Measurements from ENCODE around the gene TSPAN12.

TSPAN12 gene

GRCh38 chr7:120832803-120833202 is 25.1 kb downstream of the TSPAN12 start:
- TF ChIP-seq PPARA (CRISPR knock-in tag; IDR thresholded peaks at IDR 0.05; ENCODE audit: borderline replicate concordance) (no peak), ARNTL (CRISPR knock-in tag; IDR thresholded peaks at IDR 0.05; ENCODE audit: borderline replicate concordance, low read depth) (no peak), CREB5 (CRISPR knock-in tag; IDR thresholded peaks at IDR 0.05; ENCODE audit: low read depth) (no peak), TOX (CRISPR knock-in tag; IDR thresholded peaks at IDR 0.05; ENCODE audit: borderline replicate concordance) (no peak), ZNF70 (CRISPR knock-in tag; IDR thresholded peaks at IDR 0.05) (no peak), PATZ1 (CRISPR knock-in tag; IDR thresholded peaks at IDR 0.05; ENCODE audit: borderline replicate concordance) (no peak), OSR1 (CRISPR knock-in tag; IDR thresholded peaks at IDR 0.05) (no peak), GLIS3 (CRISPR knock-in tag; IDR thresholded peaks at IDR 0.05) (no peak), ESRRG (CRISPR knock-in tag; IDR thresholded peaks at IDR 0.05) (no peak), ZFP30 (CRISPR knock-in tag; IDR thresholded peaks at IDR 0.05) (no peak), SNAI2 (CRISPR knock-in tag; IDR thresholded peaks at IDR 0.05) (no peak), ZNF8 (CRISPR knock-in tag; IDR thresholded peaks at IDR 0.05) (no peak), BACH2 (CRISPR knock-in tag; IDR thresholded peaks at IDR 0.05; ENCODE audit: borderline replicate concordance) (no peak), CSRNP3 (CRISPR knock-in tag; IDR thresholded peaks at IDR 0.05) (no peak), ISL1 (CRISPR knock-in tag; IDR thresholded peaks at IDR 0.05) (no peak)

GRCh38 chr7:120831260-120831659 is 26.7 kb downstream of the TSPAN12 start:
- no peak for TF ChIP-seq RARB (CRISPR knock-in tag; IDR thresholded peaks at IDR 0.05)
- TF ChIP-seq CREB5 (CRISPR knock-in tag; IDR thresholded peaks at IDR 0.05; ENCODE audit: low read depth) = no peak
- no peak for TF ChIP-seq CSDC2 (CRISPR knock-in tag; IDR thresholded peaks at IDR 0.05)
- TF ChIP-seq ZC3H10 (CRISPR knock-in tag; IDR thresholded peaks at IDR 0.05) = no peak
- TF ChIP-seq PPARA (CRISPR knock-in tag; IDR thresholded peaks at IDR 0.05; ENCODE audit: borderline replicate concordance) = no peak
- TF ChIP-seq BACH2 (CRISPR knock-in tag; IDR thresholded peaks at IDR 0.05; ENCODE audit: borderline replicate concordance) = no peak
- no peak for TF ChIP-seq PATZ1 (CRISPR knock-in tag; IDR thresholded peaks at IDR 0.05; ENCODE audit: borderline replicate concordance)
- no peak for TF ChIP-seq GLIS3 (CRISPR knock-in tag; IDR thresholded peaks at IDR 0.05)
- no peak for TF ChIP-seq ZNF565 (CRISPR knock-in tag; conservative IDR thresholded peaks at IDR 0.05; ENCODE audit: low read depth)
- TF ChIP-seq SNAI2 (CRISPR knock-in tag; IDR thresholded peaks at IDR 0.05) = no peak
- no peak for TF ChIP-seq ZFP30 (CRISPR knock-in tag; IDR thresholded peaks at IDR 0.05)
- no peak for TF ChIP-seq POU6F1 (CRISPR knock-in tag; IDR thresholded peaks at IDR 0.05; ENCODE audit: borderline replicate concordance, low read depth)
- TF ChIP-seq ARNTL (CRISPR knock-in tag; IDR thresholded peaks at IDR 0.05; ENCODE audit: borderline replicate concordance, low read depth) = no peak
- ATAC-seq = no peak

More at GRCh38 chr7:120832803-120833202, 25.1 kb downstream of the TSPAN12 start:
- ATAC-seq = no peak

GRCh38 chr7:120829487-120829886 is 28.5 kb downstream of the TSPAN12 start:
- no peak for TF ChIP-seq CSRNP3 (CRISPR knock-in tag; IDR thresholded peaks at IDR 0.05)
- TF ChIP-seq TCF4 (CRISPR knock-in tag; IDR thresholded peaks at IDR 0.05; ENCODE audit: borderline replicate concordance) = no peak
- TF ChIP-seq GLIS3 (CRISPR knock-in tag; IDR thresholded peaks at IDR 0.05) = no peak
- no peak for TF ChIP-seq PPARA (CRISPR knock-in tag; IDR thresholded peaks at IDR 0.05; ENCODE audit: borderline replicate concordance)
- no peak for TF ChIP-seq ZC3H10 (CRISPR knock-in tag; IDR thresholded peaks at IDR 0.05)
- TF ChIP-seq TSHZ2 (CRISPR knock-in tag; IDR thresholded peaks at IDR 0.05) = no peak
- TF ChIP-seq RARB (CRISPR knock-in tag; IDR thresholded peaks at IDR 0.05) = no peak
- no peak for TF ChIP-seq OSR1 (CRISPR knock-in tag; IDR thresholded peaks at IDR 0.05)
- no peak for ATAC-seq

Data from SK-N-SH treated with all-trans-retinoic acid at 6 μM for 48 hours (cell line).